ENCODE data around the gene GINS3. TPM values are rescaled to one million over a fixed set of nuclear protein-coding genes. Genes with fewer than 3 reads are reported as not detected.
"Not testable (repeated sequence)": the region's sequence is repeated elsewhere in the genome, so short reads cannot be mapped to it uniquely, and the experiment has no call there.

The GINS3 gene
- total RNA-seq, 1 donor from 2014 or later = 2.8 TPM

DNA sequence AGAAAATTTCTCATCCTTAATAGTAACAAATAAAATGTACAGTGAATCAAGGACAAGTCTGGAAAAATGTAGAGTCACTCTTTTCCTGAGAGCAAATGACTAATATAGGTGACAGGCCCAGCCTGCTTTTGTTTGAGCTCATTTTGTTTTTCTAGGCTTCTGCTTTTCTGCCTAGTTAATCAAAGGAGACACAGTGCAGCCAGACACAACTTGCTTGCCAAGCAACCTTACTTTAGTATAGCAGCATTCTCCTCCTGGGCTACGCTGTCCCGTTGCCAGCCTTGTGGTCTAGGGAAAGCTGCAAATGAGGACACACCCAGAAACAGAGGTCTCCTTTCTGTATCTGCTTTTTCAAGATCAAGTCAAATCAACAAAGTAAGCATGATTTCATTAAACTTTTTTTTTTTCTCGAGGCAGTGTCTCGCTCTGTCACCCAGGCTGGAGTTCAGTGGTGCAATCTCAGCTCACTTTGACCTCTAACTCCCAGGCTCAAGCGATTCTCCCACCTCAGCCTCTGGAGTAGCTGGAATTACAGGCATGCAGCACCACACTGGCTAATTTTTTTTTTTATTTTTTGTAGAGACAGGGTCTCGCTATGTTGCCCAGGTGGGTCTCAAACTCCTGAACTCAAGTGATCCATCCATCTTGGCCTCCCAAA, 17.2 kb downstream of the GINS3 start:
- Histone ChIP-seq H3K36me3 (no peaks in the 10 kb centered on the region), H3K27ac (no peak overlapping the region), H3K27me3 (no peaks in the 10 kb centered on the region), H3K9me3 (no peaks in the 10 kb centered on the region), H3K4me1 (no peaks in the 10 kb centered on the region), H3K4me3 (no peak overlapping the region)
- no peak for DNase-seq
- ATAC-seq = no peak
- TF ChIP-seq, protein P1, sequence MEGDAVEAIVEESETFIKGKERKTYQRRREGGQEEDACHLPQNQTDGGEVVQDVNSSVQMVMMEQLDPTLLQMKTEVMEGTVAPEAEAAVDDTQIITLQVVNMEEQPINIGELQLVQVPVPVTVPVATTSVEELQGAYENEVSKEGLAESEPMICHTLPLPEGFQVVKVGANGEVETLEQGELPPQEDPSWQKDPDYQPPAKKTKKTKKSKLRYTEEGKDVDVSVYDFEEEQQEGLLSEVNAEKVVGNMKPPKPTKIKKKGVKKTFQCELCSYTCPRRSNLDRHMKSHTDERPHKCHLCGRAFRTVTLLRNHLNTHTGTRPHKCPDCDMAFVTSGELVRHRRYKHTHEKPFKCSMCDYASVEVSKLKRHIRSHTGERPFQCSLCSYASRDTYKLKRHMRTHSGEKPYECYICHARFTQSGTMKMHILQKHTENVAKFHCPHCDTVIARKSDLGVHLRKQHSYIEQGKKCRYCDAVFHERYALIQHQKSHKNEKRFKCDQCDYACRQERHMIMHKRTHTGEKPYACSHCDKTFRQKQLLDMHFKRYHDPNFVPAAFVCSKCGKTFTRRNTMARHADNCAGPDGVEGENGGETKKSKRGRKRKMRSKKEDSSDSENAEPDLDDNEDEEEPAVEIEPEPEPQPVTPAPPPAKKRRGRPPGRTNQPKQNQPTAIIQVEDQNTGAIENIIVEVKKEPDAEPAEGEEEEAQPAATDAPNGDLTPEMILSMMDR (IDR thresholded peaks at IDR 0.05) = no peak
- intact Hi-C loops (cut with DNase I) = no loop called here

DNA sequence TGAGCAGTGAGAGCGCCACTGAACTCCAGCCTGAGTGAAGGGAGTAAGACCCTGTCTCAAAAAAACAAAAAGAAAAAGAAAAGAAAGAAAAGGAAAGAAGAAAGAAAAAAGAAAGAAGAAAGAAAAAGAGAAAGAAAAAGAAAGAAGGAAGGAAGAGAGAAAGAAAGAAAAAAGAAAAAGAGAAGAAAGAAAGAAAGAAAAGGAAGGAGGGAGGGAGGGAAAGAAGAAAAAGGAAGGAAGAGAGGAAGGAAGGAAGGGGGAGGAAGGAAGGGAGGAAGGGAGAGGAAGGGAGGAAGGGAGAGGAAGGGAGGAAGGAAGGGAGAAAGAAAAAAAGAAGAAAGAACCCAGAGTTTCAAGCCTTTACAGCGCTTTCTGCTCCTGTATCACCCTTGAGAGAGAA, 19.1 kb downstream of the GINS3 start:
- Histone ChIP-seq H3K27ac (no peak overlapping the region), H3K27me3 (no peaks in the 10 kb centered on the region), H3K4me3 (no peak overlapping the region), H3K36me3 (no peaks in the 10 kb centered on the region), H3K9me3 (no peaks in the 10 kb centered on the region), H3K4me1 (no peaks in the 10 kb centered on the region)
- intact Hi-C loops (cut with DNase I) = no loop called here
- ATAC-seq (no peak), DNase-seq (no peak)
- TF ChIP-seq, protein P1 (IDR thresholded peaks at IDR 0.05) = no peak

DNA sequence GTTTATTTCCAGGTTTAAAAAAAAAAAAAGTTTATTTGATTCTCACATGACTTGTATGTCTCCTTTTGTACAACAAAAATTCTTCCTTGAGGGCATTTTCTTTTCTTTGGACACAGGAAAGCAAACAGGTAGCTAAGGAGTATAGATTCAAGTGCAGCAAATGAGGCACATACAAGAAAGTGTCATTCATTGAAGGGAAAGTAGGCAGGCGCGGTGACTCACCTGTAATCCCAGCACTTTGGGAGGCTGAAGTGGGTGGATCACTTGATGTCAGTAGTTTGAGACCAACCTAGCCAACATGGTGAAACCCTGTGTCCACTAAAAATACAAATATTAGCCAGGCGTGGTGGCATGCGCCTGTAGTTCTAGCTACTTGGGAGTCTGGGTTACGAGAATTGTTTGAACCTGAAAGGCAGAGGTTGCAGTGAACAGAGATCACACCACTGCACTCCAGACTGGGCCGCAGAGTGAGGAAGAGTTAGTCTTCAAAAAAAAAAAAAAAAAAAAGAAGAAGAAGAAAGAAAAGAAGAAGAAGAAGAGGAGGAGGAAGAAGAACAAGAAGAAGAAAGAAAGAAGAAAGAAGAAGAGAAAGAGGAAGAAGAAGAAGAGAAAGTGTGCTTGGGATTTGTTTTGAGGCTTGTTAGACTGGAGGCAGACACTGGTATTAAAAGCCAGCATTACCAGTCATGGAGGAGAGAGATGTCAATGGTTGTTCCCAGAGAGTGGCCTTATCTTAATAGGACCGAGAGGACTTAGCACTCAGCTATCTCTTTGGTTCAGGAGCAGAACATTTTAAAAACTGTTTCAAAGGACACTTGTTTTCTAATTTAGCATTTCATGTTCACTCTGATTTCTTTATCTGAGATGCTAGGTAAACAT, 19.7 kb downstream of the GINS3 start:
- no peak overlapping the region for H3K4me3 ChIP-seq
- no peaks in the 10 kb centered on the region for H3K9me3 ChIP-seq
- no peaks in the 10 kb centered on the region for H3K27me3 ChIP-seq
- no peaks in the 10 kb centered on the region for H3K4me1 ChIP-seq
- H3K27ac ChIP-seq = no peak overlapping the region
- DNase-seq (no peak), ATAC-seq (no peak)
- H3K36me3 ChIP-seq = no peaks in the 10 kb centered on the region
- TF ChIP-seq, protein P1 (IDR thresholded peaks at IDR 0.05) = no peak
- intact Hi-C loops (cut with DNase I) = no loop called here

DNA sequence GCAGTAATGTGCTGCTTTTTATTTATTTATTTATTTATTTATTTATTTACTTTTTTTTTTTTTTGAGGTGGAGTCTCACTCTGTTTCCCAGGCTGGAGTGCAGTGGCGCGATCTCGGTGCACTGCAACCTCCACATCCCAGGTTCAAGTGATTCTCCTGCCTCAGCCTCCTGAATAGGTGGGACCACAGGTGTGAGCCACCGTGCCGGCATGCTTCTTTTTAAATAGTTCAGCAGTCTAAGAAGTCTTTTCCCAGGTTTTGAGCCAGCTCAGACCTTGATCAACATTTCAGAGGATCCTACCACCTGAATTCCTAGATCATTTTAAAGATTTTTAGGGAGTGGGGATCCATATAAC, 20.3 kb downstream of the GINS3 start:
- intact Hi-C loops (cut with DNase I); DNase-seq; H3K27me3 ChIP-seq; H3K4me3 ChIP-seq; ATAC-seq; H3K9me3 ChIP-seq; H3K36me3 ChIP-seq; H3K27ac ChIP-seq; H3K4me1 ChIP-seq: not testable (repeated sequence)

DNA sequence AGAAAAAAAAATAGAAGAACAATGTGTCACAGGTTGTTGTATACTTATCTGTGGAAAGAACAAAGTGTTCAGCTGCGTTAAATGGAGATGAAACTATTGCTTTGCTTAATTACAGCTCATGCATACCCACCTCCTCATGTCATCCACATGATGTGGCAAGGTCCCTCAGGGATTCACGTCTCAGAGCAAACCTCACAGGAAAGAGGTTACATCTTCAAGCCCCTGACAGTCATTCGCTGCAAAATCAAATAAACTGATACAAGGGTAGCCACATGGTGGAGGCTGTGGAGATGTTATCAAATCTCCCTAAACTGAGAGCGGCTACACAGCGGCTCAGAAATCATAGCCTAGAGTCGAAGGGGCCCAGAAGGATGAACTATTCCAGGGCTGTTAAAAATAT, 21.1 kb downstream of the GINS3 start:
- no peaks in the 10 kb centered on the region for H3K36me3 ChIP-seq
- TF ChIP-seq, protein P1 (IDR thresholded peaks at IDR 0.05) = no peak
- intact Hi-C loops (cut with DNase I) = no loop called here
- no peaks in the 10 kb centered on the region for H3K27me3 ChIP-seq
- no peaks in the 10 kb centered on the region for H3K9me3 ChIP-seq
- DNase-seq (no peak), ATAC-seq (no peak)
- H3K4me3 ChIP-seq = no peak overlapping the region
- H3K27ac ChIP-seq = no peak overlapping the region
- no peaks in the 10 kb centered on the region for H3K4me1 ChIP-seq

DNA sequence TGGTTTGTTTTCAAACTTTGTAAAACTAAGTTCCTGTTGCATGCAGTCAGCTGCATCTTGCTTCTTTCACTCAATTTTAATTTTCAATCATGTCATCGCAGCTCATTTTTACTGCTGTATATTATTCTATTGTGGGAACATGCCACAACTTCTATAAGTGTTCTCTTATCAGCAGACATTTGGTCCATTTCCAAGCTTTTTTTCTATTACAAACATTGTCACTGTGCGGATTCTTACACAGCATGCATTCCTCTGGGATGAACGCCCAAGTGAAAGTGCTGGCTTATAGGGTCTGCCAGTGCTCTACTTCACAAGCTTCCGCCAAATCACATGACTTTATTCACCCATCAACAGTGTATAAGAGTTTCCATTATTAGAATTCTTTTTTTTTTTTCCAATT, 22.7 kb downstream of the GINS3 start:
- H3K36me3 ChIP-seq = no peaks in the 10 kb centered on the region
- TF ChIP-seq, protein P1 (IDR thresholded peaks at IDR 0.05) = no peak

DNA sequence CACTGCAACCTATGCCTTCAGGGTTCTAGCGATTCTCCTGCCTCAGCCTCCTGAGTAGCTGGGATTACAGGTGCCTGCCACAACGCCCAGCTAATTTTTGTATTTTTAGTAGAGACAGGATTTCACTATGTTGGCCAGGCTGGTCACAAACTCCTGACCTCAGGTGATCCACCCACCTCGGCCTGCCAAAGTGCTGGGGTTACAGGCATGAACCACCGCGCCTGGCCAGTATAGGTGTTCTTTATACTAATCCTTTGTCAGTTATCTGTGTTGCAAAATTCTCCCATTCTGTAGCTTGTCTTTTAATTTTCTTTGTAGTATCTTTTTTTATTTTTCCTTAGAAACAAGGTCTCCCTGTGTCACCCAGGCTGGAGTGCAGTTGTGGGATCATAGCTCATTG, 23.7 kb downstream of the GINS3 start:
- H3K4me1 ChIP-seq; intact Hi-C loops (cut with DNase I); H3K4me3 ChIP-seq; ATAC-seq; H3K9me3 ChIP-seq; DNase-seq; H3K36me3 ChIP-seq; H3K27ac ChIP-seq; H3K27me3 ChIP-seq: not testable (repeated sequence)

More for the DNA sequence above, 22.7 kb downstream of the GINS3 start:
- no peak overlapping the region for H3K27ac ChIP-seq
- no peaks in the 10 kb centered on the region for H3K9me3 ChIP-seq
- no peaks in the 10 kb centered on the region for H3K4me1 ChIP-seq
- DNase-seq (no peak), ATAC-seq (peak; percentile 39)
- H3K27me3 ChIP-seq = no peaks in the 10 kb centered on the region
- intact Hi-C loops (cut with DNase I) = no loop called here
- no peak overlapping the region for H3K4me3 ChIP-seq
